Brain microvascular endothelial cell (primary cell): ENCODE measurements around the gene USH2A.

ENCODE experiments used
- DNase-seq: peaks from one replicate; pipeline ENCODE4 v3.0.0-alpha.2; 2020
- H3K27ac ChIP-seq: fragments of 250-450 bp; sonication (Bioruptor Pico); 2 replicates; pipeline ENCODE4 v1.5.1; 2020; ENCODE audit warnings: mild to moderate bottlenecking, moderate library complexity
- H3K27me3 ChIP-seq: fragments of 250-450 bp; sonication (Bioruptor Pico); replicated peaks from 2 replicates; pipeline ENCODE4 v1.5.1; 2020; ENCODE audit warnings: mild to moderate bottlenecking
- H3K36me3 ChIP-seq: fragments of 250-450 bp; sonication (Bioruptor Pico); replicated peaks from 2 replicates; pipeline ENCODE4 v1.5.1; 2020; ENCODE audit warnings: mild to moderate bottlenecking
- H3K4me3 ChIP-seq: 2 replicates; pipeline ENCODE4 v1.5.1; 2011; ENCODE audit warnings: low read depth, mild to moderate bottlenecking, control low read depth, low read length, moderate library complexity
- in situ Hi-C: cut with HindIII; loops from 2 replicates; pipeline ENCODE4 v1.10.0; 2017; ENCODE audit warnings: low sequenced_read_pairs, low pct_ligation_motif_present
- TF ChIP-seq, protein P1 (sequence below): IDR thresholded peaks from 2 replicates; pipeline ENCODE4 v1.5.1; 2011; ENCODE audit warnings: low read depth, mild to moderate bottlenecking, moderate library complexity, low read length, control low read depth, inconsistent platforms; ENCODE audit errors: missing control alignments

USH2A gene

DNA sequence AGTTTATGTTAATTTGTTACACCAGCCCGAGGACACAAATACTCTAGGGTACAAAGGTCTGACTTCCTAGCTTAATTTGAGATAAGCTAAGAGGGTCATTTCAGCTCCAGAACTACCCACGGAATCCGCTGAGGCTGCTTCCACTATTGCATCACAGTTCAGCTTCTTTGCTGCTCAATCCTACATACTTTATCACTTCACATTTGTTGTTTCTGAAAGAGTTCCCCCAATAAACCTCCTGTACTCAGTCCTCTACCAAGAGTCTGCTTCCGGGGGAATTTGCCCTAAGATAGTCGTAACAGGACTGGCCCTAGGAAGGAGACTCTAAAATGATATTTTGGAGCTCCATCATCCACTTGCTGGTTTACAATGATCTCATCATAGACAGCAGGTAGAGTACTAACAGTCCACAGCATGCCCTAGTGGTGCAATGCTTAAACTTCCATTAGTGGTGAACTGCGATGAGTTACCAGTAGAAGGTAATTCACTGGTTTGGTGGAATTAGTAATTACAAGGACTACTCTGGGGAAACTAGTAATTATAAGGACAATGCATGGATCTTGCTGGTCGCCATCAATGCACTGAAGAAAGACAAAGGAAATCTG, 229.3 kb downstream of the USH2A start:
- no peaks in the 10 kb centered on the region for H3K36me3 ChIP-seq
- in situ Hi-C loops: no loop called here
- TF ChIP-seq, protein P1, sequence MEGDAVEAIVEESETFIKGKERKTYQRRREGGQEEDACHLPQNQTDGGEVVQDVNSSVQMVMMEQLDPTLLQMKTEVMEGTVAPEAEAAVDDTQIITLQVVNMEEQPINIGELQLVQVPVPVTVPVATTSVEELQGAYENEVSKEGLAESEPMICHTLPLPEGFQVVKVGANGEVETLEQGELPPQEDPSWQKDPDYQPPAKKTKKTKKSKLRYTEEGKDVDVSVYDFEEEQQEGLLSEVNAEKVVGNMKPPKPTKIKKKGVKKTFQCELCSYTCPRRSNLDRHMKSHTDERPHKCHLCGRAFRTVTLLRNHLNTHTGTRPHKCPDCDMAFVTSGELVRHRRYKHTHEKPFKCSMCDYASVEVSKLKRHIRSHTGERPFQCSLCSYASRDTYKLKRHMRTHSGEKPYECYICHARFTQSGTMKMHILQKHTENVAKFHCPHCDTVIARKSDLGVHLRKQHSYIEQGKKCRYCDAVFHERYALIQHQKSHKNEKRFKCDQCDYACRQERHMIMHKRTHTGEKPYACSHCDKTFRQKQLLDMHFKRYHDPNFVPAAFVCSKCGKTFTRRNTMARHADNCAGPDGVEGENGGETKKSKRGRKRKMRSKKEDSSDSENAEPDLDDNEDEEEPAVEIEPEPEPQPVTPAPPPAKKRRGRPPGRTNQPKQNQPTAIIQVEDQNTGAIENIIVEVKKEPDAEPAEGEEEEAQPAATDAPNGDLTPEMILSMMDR: peak; percentile 40
- no peak for DNase-seq
- no peak overlapping the region for H3K27ac ChIP-seq
- no peaks in the 10 kb centered on the region for H3K27me3 ChIP-seq
- no peak overlapping the region for H3K4me3 ChIP-seq

DNA sequence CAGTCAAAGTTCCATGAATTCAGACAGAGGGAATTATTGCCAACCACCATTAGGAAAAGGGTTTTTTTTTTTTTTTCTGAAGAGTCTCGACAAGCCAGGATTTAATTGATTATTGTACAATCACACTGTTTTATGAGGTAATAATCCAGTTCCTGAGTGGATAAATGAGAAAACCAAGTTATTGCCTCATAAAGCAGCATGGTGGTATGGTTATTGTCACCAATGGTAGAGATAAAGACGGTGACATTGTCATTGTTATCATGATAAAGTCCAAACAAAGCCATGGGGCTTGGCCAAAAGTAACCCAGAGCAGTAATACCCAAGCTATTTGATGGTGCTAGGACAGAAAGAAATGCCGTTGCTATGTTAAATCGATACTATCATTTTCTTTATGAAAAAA, 232.8 kb downstream of the USH2A start:
- in situ Hi-C loops: no loop called here
- H3K36me3 ChIP-seq: no peaks in the 10 kb centered on the region
- no peak overlapping the region for H3K4me3 ChIP-seq
- H3K27ac ChIP-seq: no peak overlapping the region
- TF ChIP-seq, protein P1: no peak
- H3K27me3 ChIP-seq: no peaks in the 10 kb centered on the region
- DNase-seq: no peak

DNA sequence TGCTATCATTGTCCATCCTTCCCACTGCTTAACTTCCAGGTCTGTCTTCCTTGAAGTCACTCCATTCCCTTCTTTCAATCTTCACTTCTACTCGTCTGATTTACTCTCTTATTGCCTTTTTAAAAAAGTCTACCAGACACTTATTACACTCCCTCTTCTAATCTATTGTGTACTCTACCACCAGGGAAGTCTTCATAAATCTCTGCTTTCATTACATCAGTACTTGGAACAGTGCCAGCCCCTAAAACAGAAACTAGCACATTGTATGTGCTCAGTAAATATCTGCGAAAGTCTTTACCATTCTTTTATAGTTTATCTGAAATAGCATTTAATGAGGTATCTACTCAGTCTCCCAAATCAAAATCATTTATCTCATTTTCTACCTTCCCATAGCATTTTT, 236.4 kb downstream of the USH2A start:
- in situ Hi-C loops: no loop called here
- Histone ChIP-seq H3K4me3 (no peak overlapping the region), H3K36me3 (no peaks in the 10 kb centered on the region), H3K27me3 (no peaks in the 10 kb centered on the region), H3K27ac (no peak overlapping the region)
- DNase-seq: peak; percentile 6
- TF ChIP-seq, protein P1: no peak

DNA sequence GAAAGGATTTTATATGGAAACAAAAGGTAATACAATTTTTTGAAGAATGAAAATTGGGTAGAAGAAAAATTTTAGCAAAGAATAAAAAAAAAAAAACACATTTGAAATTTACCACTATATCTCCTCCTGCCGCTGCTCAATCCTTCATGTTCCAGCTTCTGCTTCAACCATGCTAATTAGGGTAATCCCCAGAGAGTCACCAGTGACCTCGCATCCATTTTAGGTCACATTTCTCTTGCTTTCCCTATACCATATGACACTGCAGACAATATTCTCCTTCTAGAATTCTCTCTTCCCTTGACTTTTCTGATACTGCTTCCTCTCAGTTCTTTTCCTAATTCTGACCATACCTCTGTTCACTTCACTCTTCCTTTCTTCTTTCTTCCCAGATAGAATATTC, 237.1 kb downstream of the USH2A start:
- TF ChIP-seq, protein P1: no peak
- DNase-seq: no peak
- Histone ChIP-seq H3K36me3 (no peaks in the 10 kb centered on the region), H3K27me3 (no peaks in the 10 kb centered on the region), H3K27ac (no peak overlapping the region), H3K4me3 (no peak overlapping the region)
- in situ Hi-C loops: no loop called here

DNA sequence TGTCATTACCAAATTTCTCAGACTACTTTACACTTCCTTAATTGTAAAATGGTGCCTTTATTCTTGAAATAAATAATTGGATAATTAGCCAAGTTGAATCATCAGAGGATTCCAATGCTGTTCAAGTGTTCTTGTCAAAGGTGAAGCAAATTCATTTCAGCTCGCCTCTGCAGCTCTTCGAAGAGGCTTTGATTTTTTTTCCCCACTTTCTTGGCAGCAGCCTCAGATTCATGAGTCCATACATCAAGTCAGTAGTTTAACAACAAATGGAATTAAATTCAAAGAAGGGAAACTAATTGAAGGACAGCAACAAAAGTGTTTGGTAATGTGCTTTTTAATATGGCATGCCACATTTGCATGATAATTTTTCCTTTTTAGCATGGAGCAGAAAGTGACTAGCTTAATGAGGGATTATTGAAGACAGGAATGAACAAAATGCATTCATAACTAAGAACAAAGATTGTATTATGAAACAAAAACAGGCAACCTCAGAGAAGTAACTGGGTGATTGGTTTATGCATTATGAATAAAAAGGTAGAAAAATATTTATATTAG, 239.0 kb downstream of the USH2A start:
- H3K36me3 ChIP-seq: no peaks in the 10 kb centered on the region
- no peak for DNase-seq
- H3K27ac ChIP-seq: no peak overlapping the region
- H3K4me3 ChIP-seq: no peak overlapping the region
- TF ChIP-seq, protein P1: no peak
- no peaks in the 10 kb centered on the region for H3K27me3 ChIP-seq
- in situ Hi-C loops: no loop called here

DNA sequence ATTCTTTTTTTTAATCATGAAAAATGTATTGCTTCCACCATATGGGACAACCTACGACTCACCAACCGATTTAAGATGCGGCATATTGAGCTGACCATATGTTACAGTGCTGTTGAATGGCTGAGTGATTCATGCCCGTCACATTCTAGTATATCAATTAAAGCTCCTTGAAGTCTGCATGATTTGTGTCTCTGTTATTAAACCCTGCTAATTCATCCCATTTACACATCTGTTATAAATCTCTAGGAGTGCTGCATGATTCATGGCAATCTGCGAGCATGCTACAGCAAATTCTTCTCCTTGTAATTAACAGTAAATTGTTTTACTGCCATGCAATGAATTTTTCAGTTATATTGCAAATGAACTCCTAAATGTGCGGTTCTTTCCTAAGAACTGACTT, 239.8 kb downstream of the USH2A start:
- DNase-seq: no peak

More for the DNA sequence above, 239.8 kb downstream of the USH2A start:
- Histone ChIP-seq H3K4me3 (no peak overlapping the region), H3K27ac (no peak overlapping the region), H3K36me3 (no peaks in the 10 kb centered on the region), H3K27me3 (no peaks in the 10 kb centered on the region)
- TF ChIP-seq, protein P1: no peak
- in situ Hi-C loops: no loop called here
